ENCODE measurements around the gene ARHGEF2.

The ARHGEF2 gene

GRCh38 chr1:155967341-155968050 is 10.9 kb downstream of the ARHGEF2 start:
- no peaks in the 10 kb centered on the region for H3K9me3 ChIP-seq (replicated peaks in 1 of 2; ENCODE audit: control insufficient read depth in 2 of 2, insufficient read depth in 1 of 2, low read depth in 1 of 2, low read length in 2 of 2)
- no peak overlapping the region for H4K91ac ChIP-seq (ENCODE audit: low read depth, low read length, poor library complexity)
- H3K9ac ChIP-seq (ENCODE audit: low read depth, low read length, poor library complexity), result peak overlapping the region; percentile 79
- H3K27ac ChIP-seq (replicated peaks; ENCODE audit: low read length), result peak overlapping the region; percentile 20
- no peak overlapping the region for H3K4me3 ChIP-seq (ENCODE audit: low read length in 2 of 2)
- no peaks in the 10 kb centered on the region for H3K27me3 ChIP-seq (ENCODE audit: control insufficient read depth in 3 of 3, insufficient read depth in 3 of 3, low read depth in 1 of 3, low read length in 3 of 3)
- H2BK15ac ChIP-seq (ENCODE audit: low read length), result no peak overlapping the region
- H3K18ac ChIP-seq (ENCODE audit: low read length), result peak overlapping the region; percentile 58
- H3K14ac ChIP-seq (ENCODE audit: low read length), result no peak overlapping the region
- no peak overlapping the region for H2AFZ ChIP-seq (ENCODE audit: low read length)
- H3K4me2 ChIP-seq (ENCODE audit: insufficient read depth, low read length, poor library complexity, severe bottlenecking), result peak overlapping the region; percentile 34
- H3K4me1 ChIP-seq (ENCODE audit: control insufficient read depth in 2 of 2, insufficient read depth in 1 of 2, low read depth in 1 of 2, low read length in 2 of 2), result peaks cover 32 to 41% of the 10 kb centered on the region in 2 donors
- H2AK5ac ChIP-seq (ENCODE audit: low read depth, low read length), result peak overlapping the region; percentile 6
- H2BK120ac ChIP-seq (ENCODE audit: low read depth, low read length), result no peak overlapping the region
- H4K8ac ChIP-seq (ENCODE audit: low read depth, low read length), result peak overlapping the region; percentile 17
- peaks cover 37% of the 10 kb centered on the region for H3K79me1 ChIP-seq (ENCODE audit: low read depth, low read length)
- no peak overlapping the region for H2BK5ac ChIP-seq (ENCODE audit: low read length)
- no peak overlapping the region for H3K4ac ChIP-seq (ENCODE audit: low read length)
- H3K36me3 ChIP-seq (replicated peaks in 1 of 2; ENCODE audit: control insufficient read depth in 2 of 2, insufficient read depth in 2 of 2, low read length in 2 of 2), result peaks cover 51 to 82% of the 10 kb centered on the region in 2 donors
- DNase-seq (ENCODE audit: low spot score), result no peak
- no CpG with 5 or more reads among the region's 13 CpGs for WGBS, 2 donors (ENCODE audit: extremely low coverage in 2 of 2, insufficient read length in 2 of 2, insufficient replicate concordance in 1 of 2)
- no peak overlapping the region for H2BK12ac ChIP-seq (ENCODE audit: low read length)
- H3K23ac ChIP-seq (ENCODE audit: low read depth, low read length, poor library complexity), result peak overlapping the region; percentile 70

- H2BK120ac ChIP-seq (ENCODE audit: low read depth, low read length), result no peak overlapping the region
- peaks cover 59 to 86% of the 10 kb centered on the region in 2 donors for H3K36me3 ChIP-seq (replicated peaks in 1 of 2; ENCODE audit: control insufficient read depth in 2 of 2, insufficient read depth in 2 of 2, low read length in 2 of 2)
- DNase-seq (ENCODE audit: low spot score), result no peak
- H3K4me2 ChIP-seq (ENCODE audit: insufficient read depth, low read length, poor library complexity, severe bottlenecking), result no peak overlapping the region
- H4K91ac ChIP-seq (ENCODE audit: low read depth, low read length, poor library complexity), result no peak overlapping the region
- H4K8ac ChIP-seq (ENCODE audit: low read depth, low read length), result no peak overlapping the region
- no peak overlapping the region for H2BK12ac ChIP-seq (ENCODE audit: low read length)
- H3K27me3 ChIP-seq (ENCODE audit: control insufficient read depth in 3 of 3, insufficient read depth in 3 of 3, low read depth in 1 of 3, low read length in 3 of 3), result no peaks in the 10 kb centered on the region
- H3K14ac ChIP-seq (ENCODE audit: low read length), result no peak overlapping the region
- no peak overlapping the region for H2BK15ac ChIP-seq (ENCODE audit: low read length)
- H3K4me1 ChIP-seq (ENCODE audit: control insufficient read depth in 2 of 2, insufficient read depth in 1 of 2, low read depth in 1 of 2, low read length in 2 of 2), result peaks cover 32 to 37% of the 10 kb centered on the region in 2 donors
- no peak overlapping the region for H3K27ac ChIP-seq (replicated peaks; ENCODE audit: low read length)
- H3K4me3 ChIP-seq (ENCODE audit: low read length in 2 of 2), result peak overlapping the region in 1 of 2 donors; percentile 36
- no peak overlapping the region for H3K23ac ChIP-seq (ENCODE audit: low read depth, low read length, poor library complexity)
- no peaks in the 10 kb centered on the region for H3K9me3 ChIP-seq (replicated peaks in 1 of 2; ENCODE audit: control insufficient read depth in 2 of 2, insufficient read depth in 1 of 2, low read depth in 1 of 2, low read length in 2 of 2)
- WGBS, 2 donors (ENCODE audit: extremely low coverage in 2 of 2, insufficient read length in 2 of 2, insufficient replicate concordance in 1 of 2), result no CpG with 5 or more reads among the region's 7 CpGs
- H3K4ac ChIP-seq (ENCODE audit: low read length), result no peak overlapping the region
- no peak overlapping the region for H2AFZ ChIP-seq (ENCODE audit: low read length)
- H3K79me1 ChIP-seq (ENCODE audit: low read depth, low read length), result peaks cover 36% of the 10 kb centered on the region
- H3K18ac ChIP-seq (ENCODE audit: low read length), result no peak overlapping the region
- no peak overlapping the region for H2BK5ac ChIP-seq (ENCODE audit: low read length)
- peak overlapping the region; percentile 35 for H2AK5ac ChIP-seq (ENCODE audit: low read depth, low read length)
- no peak overlapping the region for H3K9ac ChIP-seq (ENCODE audit: low read depth, low read length, poor library complexity)
These were observed 11.6 kb downstream of the ARHGEF2 start for GRCh38 chr1:155966750-155967149.

GRCh38 chr1:155966135-155966534 is 12.2 kb downstream of the ARHGEF2 start:
- Histone ChIP-seq H3K27me3 (ENCODE audit: control insufficient read depth in 3 of 3, insufficient read depth in 3 of 3, low read depth in 1 of 3, low read length in 3 of 3) (no peaks in the 10 kb centered on the region), H3K79me1 (ENCODE audit: low read depth, low read length) (peaks cover 36% of the 10 kb centered on the region), H3K36me3 (replicated peaks in 1 of 2; ENCODE audit: control insufficient read depth in 2 of 2, insufficient read depth in 2 of 2, low read length in 2 of 2) (peaks cover 61 to 92% of the 10 kb centered on the region in 2 donors), H4K91ac (ENCODE audit: low read depth, low read length, poor library complexity) (no peak overlapping the region), H2AK5ac (ENCODE audit: low read depth, low read length) (peak overlapping the region; percentile 35), H3K9ac (ENCODE audit: low read depth, low read length, poor library complexity) (no peak overlapping the region), H2BK5ac (ENCODE audit: low read length) (no peak overlapping the region), H3K18ac (ENCODE audit: low read length) (no peak overlapping the region), H4K8ac (ENCODE audit: low read depth, low read length) (no peak overlapping the region), H2BK15ac (ENCODE audit: low read length) (no peak overlapping the region), H2AFZ (ENCODE audit: low read length) (no peak overlapping the region), H3K27ac (replicated peaks; ENCODE audit: low read length) (no peak overlapping the region), H3K4me2 (ENCODE audit: insufficient read depth, low read length, poor library complexity, severe bottlenecking) (no peak overlapping the region), H3K23ac (ENCODE audit: low read depth, low read length, poor library complexity) (no peak overlapping the region), H3K9me3 (replicated peaks in 1 of 2; ENCODE audit: control insufficient read depth in 2 of 2, insufficient read depth in 1 of 2, low read depth in 1 of 2, low read length in 2 of 2) (no peaks in the 10 kb centered on the region), H2BK120ac (ENCODE audit: low read depth, low read length) (no peak overlapping the region), H2BK12ac (ENCODE audit: low read length) (no peak overlapping the region), H3K4ac (ENCODE audit: low read length) (no peak overlapping the region), H3K14ac (ENCODE audit: low read length) (no peak overlapping the region), H3K4me1 (ENCODE audit: control insufficient read depth in 2 of 2, insufficient read depth in 1 of 2, low read depth in 1 of 2, low read length in 2 of 2) (peaks cover 32 to 37% of the 10 kb centered on the region in 2 donors), H3K4me3 (ENCODE audit: low read length in 2 of 2) (no peak overlapping the region)
- WGBS, 2 donors (ENCODE audit: extremely low coverage in 2 of 2, insufficient read length in 2 of 2, insufficient replicate concordance in 1 of 2), result no CpG with 5 or more reads among the region's 9 CpGs
- no peak for DNase-seq (ENCODE audit: low spot score)

DNA sequence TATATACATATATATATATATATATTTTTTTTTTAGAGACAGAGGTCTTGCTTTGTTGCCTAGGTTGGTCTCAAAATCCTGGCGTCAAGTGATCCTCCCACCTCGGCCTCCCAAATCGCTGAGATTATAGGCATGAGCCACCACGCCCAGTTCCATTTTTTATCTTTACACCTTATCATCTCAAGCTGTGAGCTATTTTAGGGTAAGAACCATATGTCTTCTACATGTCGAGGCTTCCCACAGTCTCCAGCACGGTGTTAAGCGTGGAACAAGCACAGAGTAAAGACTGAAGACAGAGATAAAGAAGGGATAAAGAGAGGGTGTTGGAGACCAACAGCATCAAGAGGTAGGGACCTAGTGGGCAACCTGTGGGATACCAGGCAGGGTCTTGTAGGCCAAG is 14.2 kb downstream of the ARHGEF2 start:
- H3K9ac ChIP-seq (ENCODE audit: low read depth, low read length, poor library complexity), result no peak overlapping the region
- H3K36me3 ChIP-seq (replicated peaks in 1 of 2; ENCODE audit: control insufficient read depth in 2 of 2, insufficient read depth in 2 of 2, low read length in 2 of 2), result peaks cover 69 to 96% of the 10 kb centered on the region in 2 donors
- H2BK12ac ChIP-seq (ENCODE audit: low read length), result no peak overlapping the region
- peaks cover 18 to 20% of the 10 kb centered on the region in 2 donors for H3K4me1 ChIP-seq (ENCODE audit: control insufficient read depth in 2 of 2, insufficient read depth in 1 of 2, low read depth in 1 of 2, low read length in 2 of 2)
- H3K27me3 ChIP-seq (ENCODE audit: control insufficient read depth in 3 of 3, insufficient read depth in 3 of 3, low read depth in 1 of 3, low read length in 3 of 3), result no peaks in the 10 kb centered on the region
- H3K4me2 ChIP-seq (ENCODE audit: insufficient read depth, low read length, poor library complexity, severe bottlenecking), result no peak overlapping the region
- H3K4ac ChIP-seq (ENCODE audit: low read length), result no peak overlapping the region
- no peak overlapping the region for H2AFZ ChIP-seq (ENCODE audit: low read length)
- no peak overlapping the region for H4K8ac ChIP-seq (ENCODE audit: low read depth, low read length)
- H2AK5ac ChIP-seq (ENCODE audit: low read depth, low read length), result no peak overlapping the region
- no peak overlapping the region for H3K4me3 ChIP-seq (ENCODE audit: low read length in 2 of 2)
- H4K91ac ChIP-seq (ENCODE audit: low read depth, low read length, poor library complexity), result no peak overlapping the region
- no peak overlapping the region for H3K14ac ChIP-seq (ENCODE audit: low read length)
- DNase-seq (ENCODE audit: low spot score), result no peak
- H3K79me1 ChIP-seq (ENCODE audit: low read depth, low read length), result peaks cover 21% of the 10 kb centered on the region
- no peak overlapping the region for H3K23ac ChIP-seq (ENCODE audit: low read depth, low read length, poor library complexity)
- no peak overlapping the region for H3K18ac ChIP-seq (ENCODE audit: low read length)
- H3K27ac ChIP-seq (replicated peaks; ENCODE audit: low read length), result no peak overlapping the region
- H3K9me3 ChIP-seq (replicated peaks in 1 of 2; ENCODE audit: control insufficient read depth in 2 of 2, insufficient read depth in 1 of 2, low read depth in 1 of 2, low read length in 2 of 2), result no peaks in the 10 kb centered on the region
- no CpG with 5 or more reads among the region's 7 CpGs for WGBS, 2 donors (ENCODE audit: extremely low coverage in 2 of 2, insufficient read length in 2 of 2, insufficient replicate concordance in 1 of 2)
- no peak overlapping the region for H2BK5ac ChIP-seq (ENCODE audit: low read length)
- no peak overlapping the region for H2BK15ac ChIP-seq (ENCODE audit: low read length)
- no peak overlapping the region for H2BK120ac ChIP-seq (ENCODE audit: low read depth, low read length)
